Measurements from ENCODE around the gene NEBL.

NEBL gene

DNA sequence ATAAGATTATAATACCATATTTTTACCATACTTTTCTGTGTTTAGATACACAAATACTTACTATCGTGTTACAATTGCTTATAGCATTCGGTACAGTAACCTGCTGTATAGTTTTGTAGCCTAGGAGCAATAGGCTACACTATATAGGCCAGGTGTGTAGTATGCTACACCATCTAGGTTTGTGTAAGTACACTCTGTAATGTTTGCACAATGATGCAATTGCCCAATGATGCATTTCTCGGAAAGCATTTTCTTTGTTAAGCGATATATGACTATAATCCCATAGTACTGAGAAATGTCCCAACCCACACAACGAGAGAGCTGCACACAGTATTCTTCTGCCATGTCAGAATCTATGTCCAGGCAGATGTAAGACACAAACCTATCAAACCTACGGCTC is 160.0 kb downstream of the NEBL start:
- FAIRE-seq (no peak), DNase-seq (ENCODE audit: insufficient read length, low spot score) (no peak)
- TF ChIP-seq, protein P1, sequence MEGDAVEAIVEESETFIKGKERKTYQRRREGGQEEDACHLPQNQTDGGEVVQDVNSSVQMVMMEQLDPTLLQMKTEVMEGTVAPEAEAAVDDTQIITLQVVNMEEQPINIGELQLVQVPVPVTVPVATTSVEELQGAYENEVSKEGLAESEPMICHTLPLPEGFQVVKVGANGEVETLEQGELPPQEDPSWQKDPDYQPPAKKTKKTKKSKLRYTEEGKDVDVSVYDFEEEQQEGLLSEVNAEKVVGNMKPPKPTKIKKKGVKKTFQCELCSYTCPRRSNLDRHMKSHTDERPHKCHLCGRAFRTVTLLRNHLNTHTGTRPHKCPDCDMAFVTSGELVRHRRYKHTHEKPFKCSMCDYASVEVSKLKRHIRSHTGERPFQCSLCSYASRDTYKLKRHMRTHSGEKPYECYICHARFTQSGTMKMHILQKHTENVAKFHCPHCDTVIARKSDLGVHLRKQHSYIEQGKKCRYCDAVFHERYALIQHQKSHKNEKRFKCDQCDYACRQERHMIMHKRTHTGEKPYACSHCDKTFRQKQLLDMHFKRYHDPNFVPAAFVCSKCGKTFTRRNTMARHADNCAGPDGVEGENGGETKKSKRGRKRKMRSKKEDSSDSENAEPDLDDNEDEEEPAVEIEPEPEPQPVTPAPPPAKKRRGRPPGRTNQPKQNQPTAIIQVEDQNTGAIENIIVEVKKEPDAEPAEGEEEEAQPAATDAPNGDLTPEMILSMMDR (IDR thresholded peaks at IDR 0.05; ENCODE audit: insufficient read depth, missing control alignments), result no peak

All from D721Med (cell line).